Testis (tissue), 2 donors: ENCODE measurements around the gene KRTAP5-8.

Experiments used
- POLR2A ChIP-seq: fragments of 450-650 bp; IDR thresholded peaks from one replicate; pipeline ENCODE4 v1.6.1; 2017; ENCODE audit warnings: antibody characterized with exemption, mild to moderate bottlenecking, moderate library complexity
- TF ChIP-seq, protein P1 (sequence below), 3 experiments: fragments of 450-650 bp in 2 of 3; fragments of 200-600 bp in 1 of 3; sonication (generic) in 1 of 3; IDR thresholded peaks; one replicate each; pipeline ENCODE4 v1.5.1; 2016 to 2019; ENCODE audit warnings: antibody characterized with exemption in 3 of 3, mild to moderate bottlenecking in 2 of 3, moderate library complexity in 1 of 3

DNA sequence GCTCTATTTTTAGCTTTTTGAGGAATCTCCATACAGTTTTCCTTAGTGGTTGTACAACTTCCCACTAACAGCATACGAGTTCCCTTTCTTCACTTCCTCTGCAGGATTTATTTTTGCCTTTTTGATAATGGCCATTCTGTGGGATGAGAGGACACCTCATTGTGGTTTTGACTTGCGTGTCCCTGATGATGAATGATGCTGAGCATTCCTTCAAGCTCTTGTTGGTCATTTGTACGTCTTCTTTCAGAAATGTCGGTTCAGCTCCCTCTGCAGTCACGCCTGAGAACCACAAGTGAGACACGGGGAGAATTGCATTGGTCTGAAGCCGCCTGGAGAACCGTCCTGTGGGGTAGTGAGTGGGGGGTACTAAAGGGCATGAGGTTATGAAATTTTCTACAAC, 25.6 kb downstream of the KRTAP5-8 start:
- TF ChIP-seq, protein P1, sequence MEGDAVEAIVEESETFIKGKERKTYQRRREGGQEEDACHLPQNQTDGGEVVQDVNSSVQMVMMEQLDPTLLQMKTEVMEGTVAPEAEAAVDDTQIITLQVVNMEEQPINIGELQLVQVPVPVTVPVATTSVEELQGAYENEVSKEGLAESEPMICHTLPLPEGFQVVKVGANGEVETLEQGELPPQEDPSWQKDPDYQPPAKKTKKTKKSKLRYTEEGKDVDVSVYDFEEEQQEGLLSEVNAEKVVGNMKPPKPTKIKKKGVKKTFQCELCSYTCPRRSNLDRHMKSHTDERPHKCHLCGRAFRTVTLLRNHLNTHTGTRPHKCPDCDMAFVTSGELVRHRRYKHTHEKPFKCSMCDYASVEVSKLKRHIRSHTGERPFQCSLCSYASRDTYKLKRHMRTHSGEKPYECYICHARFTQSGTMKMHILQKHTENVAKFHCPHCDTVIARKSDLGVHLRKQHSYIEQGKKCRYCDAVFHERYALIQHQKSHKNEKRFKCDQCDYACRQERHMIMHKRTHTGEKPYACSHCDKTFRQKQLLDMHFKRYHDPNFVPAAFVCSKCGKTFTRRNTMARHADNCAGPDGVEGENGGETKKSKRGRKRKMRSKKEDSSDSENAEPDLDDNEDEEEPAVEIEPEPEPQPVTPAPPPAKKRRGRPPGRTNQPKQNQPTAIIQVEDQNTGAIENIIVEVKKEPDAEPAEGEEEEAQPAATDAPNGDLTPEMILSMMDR (IDR thresholded peaks at IDR 0.05) = peak in 2 of 3 experiments; percentile 17 to 52
- TF ChIP-seq POLR2A = no peak
